HUES48 (cell line): ENCODE results near the gene MSL2.
A peak's percentile ranks its signal among the peaks of the same experiment; 100 is the strongest.
"Not testable (repeated sequence)": the region's sequence is repeated elsewhere in the genome, so short reads cannot be mapped to it uniquely, and the experiment has no call there.

Experiments used
- H3K27ac ChIP-seq: one replicate; pipeline ENCODE4 v1.7.0; 2013; ENCODE audit warnings: low read depth, low read length, inconsistent platforms
- H3K27me3 ChIP-seq: 2 replicates; pipeline ENCODE4 v1.6.1; 2013; ENCODE audit warnings: mild to moderate bottlenecking, low read length; ENCODE audit not compliant: control insufficient read depth, insufficient read depth
- H3K36me3 ChIP-seq: 2 replicates; pipeline ENCODE4 v1.6.1; 2013; ENCODE audit warnings: low read length; ENCODE audit not compliant: control insufficient read depth, insufficient read depth
- H3K4me1 ChIP-seq: 2 replicates; pipeline ENCODE4 v1.6.1; 2013; ENCODE audit warnings: mild to moderate bottlenecking, low read length; ENCODE audit not compliant: control insufficient read depth, insufficient read depth
- H3K4me3 ChIP-seq: 2 replicates; pipeline ENCODE4 v1.5.1; 2013; ENCODE audit warnings: mild to moderate bottlenecking, low read depth, low read length
- H3K9ac ChIP-seq: 2 replicates; pipeline ENCODE4 v1.6.1; 2013; ENCODE audit warnings: mild to moderate bottlenecking, low read depth, low read length, moderate library complexity
- H3K9me3 ChIP-seq: 2 replicates; pipeline ENCODE4 v1.6.1; 2013; ENCODE audit warnings: low read length; ENCODE audit not compliant: control insufficient read depth, insufficient read depth

The MSL2 gene

DNA sequence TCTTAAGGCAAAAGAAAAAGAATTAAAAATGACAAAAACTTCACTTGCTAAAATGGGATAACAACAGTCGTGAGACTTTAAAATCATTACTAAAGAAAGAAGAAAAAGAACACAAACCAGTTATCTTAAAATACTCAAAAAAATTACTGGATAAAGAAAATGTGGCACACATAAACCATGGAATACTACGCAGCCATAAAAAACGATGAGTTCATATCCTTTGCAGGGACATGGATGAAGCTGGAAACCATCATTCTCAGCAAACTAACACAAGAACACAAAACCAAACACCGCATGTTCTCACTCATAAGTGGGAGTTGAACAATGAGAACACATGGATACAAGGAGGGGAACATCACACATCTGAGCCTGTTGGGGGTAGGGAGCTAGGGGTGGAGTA is 27.9 kb downstream of the MSL2 start:
- H3K9me3 ChIP-seq, H3K4me3 ChIP-seq, H3K27ac ChIP-seq, H3K27me3 ChIP-seq, H3K36me3 ChIP-seq, H3K9ac ChIP-seq: not testable (repeated sequence)
- peaks cover 14% of the 10 kb centered on the region; the same call in 1 of the 2 replicates for H3K4me1 ChIP-seq

DNA sequence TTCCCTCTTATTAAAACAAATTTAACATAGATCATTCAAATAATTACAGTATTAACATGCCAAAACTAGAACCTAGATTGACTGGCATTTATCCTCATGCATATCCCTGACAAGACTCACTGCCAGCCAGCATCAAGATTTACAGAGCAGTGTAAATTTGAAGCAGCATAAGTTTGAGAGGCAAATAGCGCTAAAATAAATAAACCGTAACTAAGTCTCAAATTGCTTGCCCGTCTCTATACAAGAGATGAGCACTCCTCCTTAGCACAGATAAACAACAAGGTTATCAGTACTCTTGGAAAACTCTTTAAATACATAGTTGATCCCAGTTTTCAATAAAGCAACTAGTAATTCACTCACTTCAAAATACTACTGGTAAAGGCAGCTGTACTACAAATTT is 29.6 kb downstream of the MSL2 start:
- H3K36me3 ChIP-seq, result no peaks in the 10 kb centered on the region
- peaks cover 13% of the 10 kb centered on the region; the same call in 1 of the 2 replicates for H3K4me1 ChIP-seq
- no peak overlapping the region for H3K4me3 ChIP-seq
- no peaks in the 10 kb centered on the region for H3K27me3 ChIP-seq
- no peaks in the 10 kb centered on the region for H3K9me3 ChIP-seq
- H3K27ac ChIP-seq, result no peak overlapping the region
- no peak overlapping the region for H3K9ac ChIP-seq

DNA sequence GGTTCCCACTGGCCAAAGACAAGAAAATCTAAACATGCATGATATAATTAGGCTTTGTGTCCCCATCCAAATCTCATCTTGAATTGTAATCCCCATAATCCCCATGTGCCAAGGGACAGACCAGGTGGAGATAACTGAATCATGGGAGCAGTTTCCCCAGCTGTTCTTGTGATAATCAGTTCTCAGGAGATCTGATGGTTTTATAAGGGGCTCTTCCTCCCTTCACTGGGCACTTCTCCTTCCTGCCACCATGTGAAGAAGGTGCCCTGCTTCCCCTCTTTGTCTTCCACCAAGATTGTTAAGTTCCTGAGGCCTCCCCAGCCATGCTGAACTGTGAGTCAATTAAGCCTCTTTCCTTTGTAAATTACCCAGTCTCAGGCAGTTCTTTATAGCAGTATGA is 32.5 kb downstream of the MSL2 start:
- Histone ChIP-seq H3K27ac (peak overlapping the region; percentile 40), H3K4me1 (peaks cover 11% of the 10 kb centered on the region; the same call in 1 of the 2 replicates)
- H3K9ac ChIP-seq, H3K27me3 ChIP-seq, H3K36me3 ChIP-seq, H3K9me3 ChIP-seq, H3K4me3 ChIP-seq: not testable (repeated sequence)

DNA sequence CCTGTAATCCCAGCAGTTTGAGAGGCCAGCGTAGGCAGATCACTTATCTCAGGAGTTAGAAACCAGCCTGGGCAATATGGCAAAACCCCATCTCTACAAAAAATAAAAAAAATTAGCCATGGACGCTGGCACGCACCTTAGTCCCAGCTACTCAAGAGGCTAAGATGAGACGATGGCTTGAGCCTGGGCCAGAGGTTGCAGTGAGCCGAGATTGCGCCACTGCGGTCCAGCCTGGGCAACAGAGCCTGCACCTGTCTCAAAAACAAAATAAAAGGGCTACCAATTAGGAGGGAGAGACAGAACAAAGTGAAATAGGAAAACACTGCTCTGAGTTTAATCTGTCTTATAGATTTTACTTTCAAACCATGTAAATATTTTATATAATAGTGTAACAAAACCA is 33.8 kb downstream of the MSL2 start:
- Histone ChIP-seq H3K4me1 (peaks cover 11% of the 10 kb centered on the region; the same call in 1 of the 2 replicates), H3K9me3 (no peaks in the 10 kb centered on the region), H3K4me3 (no peak overlapping the region)

DNA sequence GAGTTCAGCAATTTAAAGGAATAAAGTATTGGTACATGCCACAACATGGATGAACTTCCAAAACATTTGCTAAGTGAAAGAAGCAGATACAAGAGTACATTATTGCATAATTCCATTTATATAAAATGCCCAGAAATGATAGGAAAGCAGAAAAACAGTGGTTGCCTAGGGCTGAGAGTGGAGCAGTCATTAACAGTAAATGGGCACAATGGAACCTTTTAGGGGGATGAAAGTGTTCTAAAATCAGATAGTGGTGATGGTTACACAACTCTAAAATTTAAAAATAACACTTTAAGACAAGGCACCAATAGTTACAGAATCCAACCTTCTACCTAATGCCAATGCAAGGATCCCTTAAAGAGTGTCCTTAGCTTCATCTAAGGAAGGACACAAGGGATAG is 34.6 kb downstream of the MSL2 start:
- Histone ChIP-seq H3K4me1 (peaks cover 11% of the 10 kb centered on the region; the same call in 1 of the 2 replicates), H3K36me3 (no peaks in the 10 kb centered on the region), H3K9ac (no peak overlapping the region), H3K9me3 (no peaks in the 10 kb centered on the region), H3K4me3 (no peak overlapping the region), H3K27me3 (no peaks in the 10 kb centered on the region), H3K27ac (no peak overlapping the region)

More for the DNA sequence above, 33.8 kb downstream of the MSL2 start:
- no peaks in the 10 kb centered on the region for H3K36me3 ChIP-seq
- no peaks in the 10 kb centered on the region for H3K27me3 ChIP-seq
- no peak overlapping the region for H3K9ac ChIP-seq
- no peak overlapping the region for H3K27ac ChIP-seq

DNA sequence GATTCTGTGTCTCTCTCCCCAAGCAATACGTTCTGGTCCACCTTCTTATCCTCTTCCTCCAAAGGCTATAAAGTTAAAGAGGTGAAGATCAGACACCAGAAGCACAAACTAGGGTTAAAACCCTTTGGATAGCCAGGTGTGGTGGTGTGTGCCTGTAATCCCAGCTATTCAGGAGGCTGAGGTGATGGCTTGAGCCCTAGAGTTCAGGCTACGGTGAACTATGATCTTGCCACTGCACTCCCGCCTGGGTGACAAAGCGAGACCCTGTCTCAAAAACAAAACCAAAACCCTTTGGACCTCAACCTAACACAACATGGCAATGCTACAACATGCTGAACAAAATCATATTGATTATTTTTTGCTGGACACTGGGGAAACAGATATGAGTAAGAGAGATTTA is 43.2 kb downstream of the MSL2 start:
- no peak overlapping the region for H3K4me3 ChIP-seq
- H3K36me3 ChIP-seq, result peaks cover 34% of the 10 kb centered on the region
- H3K9ac ChIP-seq, result no peak overlapping the region
- H3K27ac ChIP-seq, result no peak overlapping the region
- no peaks in the 10 kb centered on the region for H3K4me1 ChIP-seq
- no peaks in the 10 kb centered on the region for H3K9me3 ChIP-seq
- H3K27me3 ChIP-seq, result no peaks in the 10 kb centered on the region

DNA sequence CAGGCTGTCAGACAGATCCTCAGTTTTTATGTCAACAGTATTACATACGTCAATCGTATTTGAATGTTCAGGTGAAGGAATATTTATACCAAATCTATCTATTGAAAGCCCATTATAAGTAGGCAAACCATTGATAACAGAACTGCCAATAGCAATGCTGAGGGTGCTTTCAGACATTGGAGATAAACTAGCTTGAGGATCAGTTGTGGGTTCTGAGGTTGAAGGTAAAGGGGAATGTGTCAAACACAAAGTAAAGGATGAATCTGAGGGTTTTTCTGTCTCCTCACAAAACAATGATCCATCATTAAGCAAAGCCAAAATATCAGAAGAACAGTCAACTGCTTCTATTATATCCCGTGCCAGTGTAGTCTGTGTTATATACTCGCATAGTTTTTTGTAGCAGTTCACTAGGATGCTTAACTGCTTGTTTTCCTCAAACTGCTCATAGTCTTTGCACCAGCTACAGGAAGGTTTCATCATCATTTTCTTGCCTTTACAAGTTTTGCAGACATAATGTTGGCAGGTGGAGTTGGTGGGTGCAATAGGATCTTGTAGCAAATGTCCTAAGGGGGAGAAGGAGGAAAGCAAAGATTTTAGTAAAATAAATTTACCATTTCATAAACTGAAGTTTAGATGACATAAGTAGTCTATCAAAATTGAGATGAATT is 43.8 kb downstream of the MSL2 start:
- H3K4me3 ChIP-seq, result no peak overlapping the region
- H3K36me3 ChIP-seq, result peaks cover 34% of the 10 kb centered on the region
- H3K27me3 ChIP-seq, result no peaks in the 10 kb centered on the region
- H3K9ac ChIP-seq, result no peak overlapping the region
- H3K27ac ChIP-seq, result no peak overlapping the region
- H3K9me3 ChIP-seq, result no peaks in the 10 kb centered on the region
- no peaks in the 10 kb centered on the region for H3K4me1 ChIP-seq

DNA sequence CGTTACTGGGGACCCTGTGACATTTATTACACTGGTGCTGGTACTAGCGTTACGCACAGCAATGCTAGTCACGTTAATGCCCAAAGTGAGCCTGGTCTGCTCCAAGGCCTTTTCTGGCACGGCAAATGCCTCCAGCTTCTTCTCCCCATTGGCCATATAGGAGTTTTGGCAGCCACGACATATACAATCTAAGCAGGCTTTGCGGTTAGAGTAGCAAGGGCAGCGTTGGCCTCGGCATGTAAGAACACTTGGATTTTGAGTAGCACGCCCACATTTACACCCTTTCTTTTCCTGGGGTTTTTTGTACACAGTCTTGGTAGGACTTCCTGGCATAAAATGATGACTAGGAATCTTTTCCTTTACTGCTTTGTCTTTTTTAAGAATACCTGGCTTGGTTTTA is 44.9 kb downstream of the MSL2 start:
- no peak overlapping the region for H3K27ac ChIP-seq
- H3K27me3 ChIP-seq, result no peaks in the 10 kb centered on the region
- H3K9me3 ChIP-seq, result no peaks in the 10 kb centered on the region
- no peak overlapping the region for H3K9ac ChIP-seq
- no peaks in the 10 kb centered on the region for H3K4me1 ChIP-seq
- H3K36me3 ChIP-seq, result peaks cover 34% of the 10 kb centered on the region
- H3K4me3 ChIP-seq, result no peak overlapping the region

DNA sequence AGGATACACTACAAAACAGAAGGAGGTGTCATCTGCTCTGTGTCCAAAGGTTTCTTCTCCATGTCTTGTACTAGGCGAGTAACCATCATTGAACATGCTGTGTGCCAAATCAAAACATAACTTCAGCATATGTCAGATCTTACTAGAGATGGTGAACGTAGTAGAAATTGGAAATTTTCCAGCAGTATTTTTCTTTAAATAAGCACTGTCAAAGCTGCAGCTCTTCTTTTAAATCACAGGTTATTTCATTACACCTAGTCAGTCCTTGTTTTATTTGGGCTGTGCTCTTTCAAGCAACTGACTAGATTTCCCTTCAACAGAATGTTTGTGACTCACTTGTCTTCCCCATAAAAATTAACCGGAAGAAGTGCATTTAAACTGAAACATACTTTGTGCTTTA is 46.5 kb downstream of the MSL2 start:
- no peaks in the 10 kb centered on the region for H3K9me3 ChIP-seq
- H3K27me3 ChIP-seq, result no peaks in the 10 kb centered on the region
- no peak overlapping the region for H3K4me3 ChIP-seq
- no peak overlapping the region for H3K9ac ChIP-seq
- no peak overlapping the region for H3K27ac ChIP-seq
- H3K36me3 ChIP-seq, result peaks cover 45% of the 10 kb centered on the region
- no peaks in the 10 kb centered on the region for H3K4me1 ChIP-seq

DNA sequence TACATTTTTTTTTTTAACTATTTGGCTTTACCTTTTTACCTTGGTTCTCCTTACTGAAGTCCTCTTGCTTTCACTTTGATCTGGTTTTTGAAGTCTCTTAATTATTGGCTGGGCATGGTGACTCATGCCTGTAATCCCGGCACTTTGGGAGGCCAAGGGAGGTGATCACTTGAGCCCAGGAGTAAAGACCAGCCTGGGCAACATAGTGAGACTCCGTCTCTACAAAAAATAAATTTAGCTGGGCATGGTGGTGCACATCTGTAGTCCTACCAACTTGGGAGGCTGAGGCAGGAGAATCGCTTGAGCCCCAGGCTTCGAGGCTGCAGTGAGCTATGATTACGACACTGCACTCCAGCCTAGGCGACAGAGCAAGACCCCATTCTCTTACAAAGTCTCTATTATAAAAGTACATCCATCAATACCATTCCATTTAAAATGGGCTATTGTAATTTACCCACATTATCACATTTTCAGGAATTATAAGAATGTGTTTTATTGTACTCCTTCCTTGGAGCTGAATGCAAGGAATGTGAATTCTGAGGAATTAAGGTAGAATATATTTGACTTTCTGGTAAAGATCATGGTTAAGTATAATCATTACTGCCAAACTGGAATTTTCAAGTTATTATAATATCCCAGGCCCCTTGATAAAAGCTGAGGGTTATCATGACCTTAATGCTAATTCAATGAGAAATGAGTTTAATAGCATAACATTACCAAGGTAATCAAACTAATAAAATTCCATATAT is 49.0 kb downstream of the MSL2 start:
- H3K27ac ChIP-seq, result no peak overlapping the region
- no peak overlapping the region for H3K4me3 ChIP-seq
- H3K36me3 ChIP-seq, result peaks cover 37% of the 10 kb centered on the region
- no peak overlapping the region for H3K9ac ChIP-seq
- H3K4me1 ChIP-seq, result no peaks in the 10 kb centered on the region
- no peaks in the 10 kb centered on the region for H3K27me3 ChIP-seq
- H3K9me3 ChIP-seq, result no peaks in the 10 kb centered on the region

DNA sequence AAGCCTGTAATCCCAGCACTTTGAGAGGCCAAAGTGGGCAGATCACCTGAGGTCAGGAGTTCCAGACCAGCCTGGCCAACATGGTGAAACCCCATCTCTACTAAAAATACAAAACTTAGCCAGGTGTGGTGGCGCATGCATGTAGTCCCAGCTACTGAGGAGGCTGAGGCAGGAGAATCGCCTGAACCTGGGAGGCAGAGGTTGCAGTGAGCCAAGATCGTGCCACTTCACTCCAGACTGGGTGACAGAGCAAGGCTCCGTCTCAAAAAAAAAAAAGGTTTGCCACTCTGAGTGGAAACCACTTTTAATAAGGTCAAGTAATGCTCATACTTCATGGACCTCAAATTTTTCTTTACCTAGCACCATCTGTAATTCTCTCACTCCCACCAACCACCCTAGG is 51.7 kb downstream of the MSL2 start:
- not testable (repeated sequence) for H3K27ac ChIP-seq, H3K27me3 ChIP-seq, H3K4me1 ChIP-seq, H3K9ac ChIP-seq, H3K4me3 ChIP-seq, H3K9me3 ChIP-seq
- peaks cover 12% of the 10 kb centered on the region for H3K36me3 ChIP-seq
